GM12892 (cell line): Measurements from ENCODE around the gene ZSCAN5C. TPM values are rescaled to one million over a fixed set of nuclear protein-coding genes. Genes with fewer than 3 reads are reported as not detected.

ENCODE experiments used
- DNase-seq: peaks from one replicate; pipeline ENCODE4 v3.0.0; 2011; ENCODE audit not compliant: insufficient read length
- FAIRE-seq: peaks from 2 replicates; lab custom pipeline; 2011; peaks lifted over from hg19 to GRCh38; lab: Jason Lieb, UNC
- POLR2A ChIP-seq: IDR thresholded peaks from 2 replicates; pipeline ENCODE4 v1.6.1; 2011; ENCODE audit warnings: low read depth, low read length, control low read depth
- POLR2AphosphoS5 ChIP-seq: IDR thresholded peaks from 2 replicates; pipeline ENCODE4 v1.6.1; 2011; ENCODE audit warnings: low read depth, low read length, control low read depth
- TAF1 ChIP-seq: IDR thresholded peaks from 2 replicates; pipeline ENCODE4 v1.6.1; 2011; ENCODE audit warnings: low read depth, mild to moderate bottlenecking, control low read depth, low read length, borderline replicate concordance
- polyA plus RNA-seq: library from polyadenylated mRNA; unstranded; fragments of >200 nt; gene quantifications from one replicate; pipeline ENCODE4 v1.2.1, GENCODE V29; 2012; ENCODE audit warnings: missing spikeins, inconsistent platforms; ENCODE audit not compliant: missing spikeins

The ZSCAN5C gene, protein sequence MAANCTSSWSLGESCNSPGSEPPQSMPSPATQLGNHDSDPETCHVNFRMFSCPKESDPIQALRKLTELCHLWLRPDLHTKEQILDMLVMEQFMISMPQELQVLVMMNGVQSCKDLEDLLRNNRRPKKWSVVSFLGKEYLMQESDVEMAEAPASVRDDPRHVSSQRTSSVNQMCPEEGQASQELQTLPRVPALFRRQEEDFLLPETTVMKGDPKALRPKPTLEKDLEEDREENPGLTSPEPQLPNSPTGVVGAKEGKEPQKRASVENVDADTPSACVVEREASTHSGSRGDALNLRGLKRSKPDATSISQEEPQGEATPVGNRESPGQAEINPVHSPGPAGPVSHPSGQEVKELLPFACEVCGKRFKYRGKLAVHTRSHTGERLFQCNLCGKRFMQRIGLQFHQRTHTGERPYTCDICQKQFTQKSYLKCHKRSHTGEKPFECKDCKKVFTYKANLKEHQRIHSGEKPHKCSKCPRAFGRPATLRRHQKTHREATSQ
- not detected for polyA plus RNA-seq

DNA sequence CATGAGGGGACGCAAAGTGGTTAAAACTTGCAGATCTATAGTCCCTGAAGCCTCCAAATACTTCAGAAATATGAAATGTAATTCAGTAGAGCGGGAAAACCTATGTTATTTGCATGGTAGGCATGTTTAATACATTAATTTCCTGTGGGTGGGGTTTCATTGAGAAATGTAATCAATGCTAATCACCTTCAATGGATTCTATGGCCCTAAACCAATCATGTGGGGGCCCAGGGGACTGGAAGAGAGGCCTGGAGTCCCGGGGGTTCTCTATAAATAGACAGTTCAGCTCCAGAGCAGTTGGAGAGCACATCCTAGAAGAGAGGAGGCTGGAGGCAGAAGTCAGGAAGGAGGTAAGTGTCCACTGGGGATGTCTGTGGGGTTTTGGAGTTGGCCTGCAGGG lies at the start of gene ZSCAN5C:
ZSCAN5C (plus strand) TSS at position 301 of the 400 bp plus-strand sequence. CDS start 3,641 bp downstream, outside the sequence.
- TF ChIP-seq TAF1 = no peak
- TF ChIP-seq POLR2A = no peak
- TF ChIP-seq POLR2AphosphoS5 = no peak
- DNase-seq = no peak
- FAIRE-seq = no peak

DNA sequence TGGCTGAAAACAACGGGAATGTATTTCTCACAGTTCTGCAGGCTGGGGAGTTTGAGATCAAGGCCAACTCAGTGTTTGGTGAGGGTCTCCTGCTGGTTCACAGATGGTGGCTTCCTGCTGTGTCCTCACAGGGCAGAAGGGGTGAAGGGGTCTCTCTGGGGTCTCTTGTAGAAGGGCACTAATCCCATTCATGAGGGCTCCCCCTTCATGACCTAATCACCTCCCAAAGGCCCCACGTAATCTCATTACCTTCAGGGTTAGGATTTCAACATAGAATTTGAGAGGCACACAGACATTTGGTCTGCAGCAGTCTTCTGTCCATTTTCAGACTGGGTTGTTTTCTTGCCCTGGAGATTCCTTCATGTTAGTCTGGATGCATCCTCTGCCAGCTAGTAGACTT lies 49.4 kb upstream of the ZSCAN5C start:
- no peak for TF ChIP-seq TAF1
- no peak for TF ChIP-seq POLR2AphosphoS5
- no peak for TF ChIP-seq POLR2A
- DNase-seq (no peak), FAIRE-seq (no peak)

DNA sequence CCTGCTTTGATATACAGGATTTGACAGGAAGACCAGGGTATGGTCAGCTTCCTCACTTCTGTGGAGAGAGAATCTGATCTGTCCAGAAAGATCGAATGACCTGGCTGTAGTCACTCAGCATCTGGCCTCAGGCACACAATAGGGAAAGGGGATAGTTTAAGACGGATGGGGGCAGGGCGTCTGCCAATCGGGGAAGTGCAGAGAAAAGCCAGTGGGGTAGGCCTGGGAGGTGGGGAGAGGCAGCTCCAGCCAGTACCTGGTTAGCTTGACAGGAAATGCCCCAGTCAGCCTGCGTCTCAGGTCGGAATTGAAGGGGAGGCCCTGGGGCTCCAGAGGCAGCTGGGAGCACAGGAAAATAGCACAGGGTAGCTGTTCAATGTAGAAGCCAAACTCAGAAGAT lies 48.6 kb upstream of the ZSCAN5C start:
- FAIRE-seq = no peak
- no peak for DNase-seq
- TF ChIP-seq TAF1 (no peak), POLR2AphosphoS5 (no peak), POLR2A (no peak)

DNA sequence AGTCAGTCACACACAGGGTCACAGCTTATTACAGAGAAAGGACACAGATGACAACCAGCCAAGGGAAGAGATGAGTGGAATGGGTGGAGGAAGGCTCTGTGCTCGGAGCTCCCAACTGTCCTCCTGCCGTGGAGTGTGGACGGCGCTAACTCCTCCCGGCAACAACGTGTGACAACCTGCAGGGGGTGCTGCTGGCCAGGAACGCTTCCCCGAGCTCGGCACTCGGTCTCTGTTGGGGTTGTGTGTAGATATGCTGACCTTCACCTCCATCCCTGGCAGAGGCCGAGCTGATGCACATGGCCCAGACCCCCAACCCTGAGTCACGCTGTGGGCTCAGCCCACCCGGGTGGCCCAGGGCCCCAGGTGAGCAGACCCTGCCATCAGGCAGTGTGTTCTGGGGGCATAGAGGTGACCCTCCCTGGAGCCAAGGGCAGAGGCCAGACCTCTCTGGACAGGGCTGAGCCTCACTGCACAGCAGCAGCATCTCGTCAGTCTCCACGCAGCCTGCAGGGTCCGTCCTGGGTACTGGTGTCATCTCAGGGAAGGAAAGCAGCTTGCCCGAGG lies 46.9 kb upstream of the ZSCAN5C start:
- DNase-seq (no peak), FAIRE-seq (no peak)
- TF ChIP-seq TAF1 = no peak
- TF ChIP-seq POLR2AphosphoS5 = no peak
- no peak for TF ChIP-seq POLR2A

DNA sequence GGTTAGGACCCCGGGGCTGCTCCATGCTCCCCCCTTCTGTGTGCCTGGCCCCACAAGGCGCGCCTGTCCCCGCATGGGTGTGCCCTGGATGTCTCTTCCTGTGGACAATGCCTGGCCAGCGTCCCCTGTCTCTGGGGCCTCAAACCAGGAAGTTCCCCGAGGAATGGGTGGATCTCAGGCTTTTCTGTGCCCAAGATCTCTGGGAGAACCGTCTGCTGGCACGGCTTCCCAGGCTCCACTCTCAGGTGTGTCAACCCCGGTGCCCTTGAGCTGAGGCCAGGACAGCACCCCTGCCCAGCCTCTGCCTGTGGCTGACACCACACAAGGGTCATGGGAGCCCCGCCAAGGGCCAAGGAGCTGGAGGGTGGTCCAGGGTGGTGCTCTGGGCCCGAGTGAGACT lies 45.3 kb upstream of the ZSCAN5C start:
- DNase-seq (no peak), FAIRE-seq (no peak)
- TF ChIP-seq TAF1 = no peak
- TF ChIP-seq POLR2A = no peak
- TF ChIP-seq POLR2AphosphoS5 = no peak

DNA sequence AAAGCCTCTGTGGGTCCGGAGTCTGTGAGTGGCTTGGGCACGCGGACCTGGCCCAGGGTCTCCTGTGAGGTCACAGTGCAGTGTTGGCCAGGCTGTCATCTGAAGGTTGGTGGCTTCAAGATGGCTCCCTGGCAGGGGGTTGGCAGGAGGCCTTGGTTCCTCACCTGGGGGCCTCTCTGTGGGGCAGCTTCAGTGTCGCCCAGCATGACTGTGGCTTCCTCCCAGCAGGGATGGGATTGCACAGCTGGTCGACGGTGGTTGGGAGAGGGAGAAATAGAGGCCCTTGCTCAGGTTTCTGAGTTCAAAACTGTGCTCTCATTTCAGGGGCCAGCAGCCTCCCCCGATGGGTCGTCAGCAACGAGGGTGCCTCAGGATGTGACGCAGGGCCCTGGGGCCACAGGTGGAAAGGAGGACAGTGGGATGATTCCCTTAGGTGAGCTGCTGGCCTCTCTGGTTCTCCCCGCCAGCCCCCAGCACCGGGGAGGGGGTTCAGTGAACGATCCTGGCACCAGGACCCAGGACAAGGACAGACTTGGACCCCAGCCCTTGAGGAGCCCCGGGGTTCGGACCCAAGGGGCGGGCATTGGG lies 43.8 kb upstream of the ZSCAN5C start:
- FAIRE-seq (no peak), DNase-seq (no peak)
- TF ChIP-seq TAF1 (no peak), POLR2AphosphoS5 (no peak), POLR2A (no peak)

DNA sequence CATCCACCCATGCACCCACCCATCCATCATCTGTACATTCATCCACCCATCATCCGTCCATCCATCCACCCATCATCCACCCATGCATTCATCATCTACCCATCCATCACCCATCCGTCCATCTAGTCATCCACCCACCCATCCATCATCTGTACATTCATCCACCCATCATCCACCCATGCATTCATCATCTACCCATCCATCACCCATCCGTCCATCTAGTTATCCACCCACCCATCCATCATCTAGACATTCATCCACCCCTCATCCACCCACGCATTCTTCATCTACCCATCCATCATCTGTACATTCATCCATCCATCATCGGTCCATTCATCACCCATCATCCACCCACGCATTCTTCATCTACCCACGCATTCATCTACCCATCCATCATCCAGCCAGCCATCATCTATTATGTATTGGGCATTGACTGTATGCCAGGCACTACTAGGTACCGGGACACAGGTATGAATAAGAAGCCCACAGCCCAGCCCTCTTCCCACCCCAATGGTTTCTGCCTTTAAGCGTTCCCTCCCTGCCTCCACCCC lies 43.0 kb upstream of the ZSCAN5C start:
- FAIRE-seq = no peak
- TF ChIP-seq POLR2A = no peak
- no peak for TF ChIP-seq TAF1
- TF ChIP-seq POLR2AphosphoS5 = no peak
- no peak for DNase-seq

DNA sequence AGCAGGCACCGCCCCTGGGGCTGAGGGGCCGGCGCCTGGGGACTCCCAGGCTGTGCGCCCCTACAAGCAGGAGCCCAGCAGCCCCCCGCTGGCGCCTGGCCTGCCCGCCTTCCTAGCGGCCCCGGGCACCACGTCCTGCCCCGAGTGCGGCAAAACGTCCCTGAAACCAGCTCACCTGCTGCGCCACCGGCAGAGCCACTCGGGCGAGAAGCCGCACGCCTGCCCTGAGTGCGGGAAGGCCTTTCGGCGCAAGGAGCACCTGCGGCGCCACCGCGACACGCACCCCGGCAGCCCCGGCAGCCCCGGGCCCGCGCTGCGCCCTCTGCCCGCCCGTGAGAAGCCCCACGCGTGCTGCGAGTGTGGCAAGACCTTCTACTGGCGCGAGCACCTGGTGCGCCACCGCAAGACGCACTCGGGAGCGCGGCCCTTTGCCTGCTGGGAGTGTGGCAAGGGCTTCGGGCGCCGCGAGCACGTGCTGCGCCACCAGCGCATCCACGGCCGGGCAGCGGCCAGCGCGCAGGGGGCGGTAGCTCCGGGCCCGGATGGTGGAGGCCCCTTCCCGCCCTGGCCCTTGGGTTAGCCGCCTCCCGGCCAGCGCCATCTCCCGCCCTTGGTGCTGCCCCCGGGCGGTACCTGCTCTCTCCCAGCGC lies 42.3 kb upstream of the ZSCAN5C start:
- DNase-seq (no peak), FAIRE-seq (no peak)
- TF ChIP-seq POLR2A (no peak), POLR2AphosphoS5 (no peak), TAF1 (no peak)

DNA sequence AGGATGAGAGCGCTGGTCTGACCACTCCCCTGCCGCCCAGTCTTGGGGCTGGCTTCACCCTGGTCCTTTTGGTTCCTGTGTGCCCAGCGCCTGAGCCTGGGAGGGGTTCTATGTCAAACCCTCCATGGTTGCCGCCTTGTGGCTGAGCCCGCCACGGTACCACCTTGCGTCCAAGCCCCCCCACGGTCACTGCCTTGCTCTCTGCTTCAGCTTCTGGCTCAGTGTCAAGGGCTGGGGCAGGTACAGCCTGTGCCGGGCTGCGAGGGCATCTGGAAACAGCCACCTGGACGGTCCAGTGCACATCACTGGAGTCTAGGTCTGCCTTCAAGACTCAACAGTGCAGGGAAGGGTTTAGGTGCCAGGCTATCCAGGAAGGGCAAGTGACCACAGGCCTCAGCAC lies 40.5 kb upstream of the ZSCAN5C start:
- TF ChIP-seq TAF1 = no peak
- no peak for TF ChIP-seq POLR2A
- TF ChIP-seq POLR2AphosphoS5 = no peak
- DNase-seq = no peak
- FAIRE-seq = no peak

DNA sequence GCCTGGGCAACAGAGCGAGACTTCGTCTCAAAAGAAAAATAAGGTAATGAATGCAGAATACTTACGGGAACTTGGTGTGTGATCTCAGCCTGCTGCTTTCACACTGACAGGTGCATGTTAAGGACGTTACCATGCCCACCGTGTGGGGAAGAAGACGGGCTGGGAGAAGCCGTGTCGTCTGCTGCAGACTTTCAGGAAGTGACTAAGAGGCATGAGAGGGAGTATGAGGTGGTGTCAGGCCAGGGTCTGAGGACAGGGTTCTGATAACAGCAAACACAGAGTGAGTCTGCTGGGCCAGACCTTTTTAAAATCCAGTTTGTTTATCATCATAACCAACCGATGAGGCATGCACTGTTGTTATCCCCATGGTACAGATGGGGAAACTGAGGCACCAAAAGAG lies 39.8 kb upstream of the ZSCAN5C start:
- FAIRE-seq (no peak), DNase-seq (no peak)
- TF ChIP-seq POLR2A (no peak), TAF1 (no peak), POLR2AphosphoS5 (no peak)

DNA sequence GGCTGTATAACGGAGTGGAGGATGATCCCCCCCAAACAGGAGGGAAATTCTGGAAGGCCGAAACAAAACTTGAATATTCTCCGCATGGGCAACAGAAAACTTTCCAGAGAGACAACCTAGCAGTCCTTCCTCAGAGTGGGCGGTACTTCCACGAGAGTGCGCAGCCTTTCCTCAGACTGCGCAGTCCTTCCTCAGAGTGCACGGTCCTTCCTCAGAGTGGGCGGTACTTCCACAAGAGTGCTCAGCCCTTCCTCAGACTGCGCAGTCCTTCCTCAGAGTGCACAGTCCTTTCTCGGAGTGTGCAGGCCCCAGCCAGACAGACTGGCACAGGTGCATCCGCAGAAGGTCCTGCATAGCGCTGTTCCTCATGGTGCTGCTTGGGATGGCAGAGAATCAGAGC lies 39.0 kb upstream of the ZSCAN5C start:
- TF ChIP-seq TAF1 (no peak), POLR2A (no peak), POLR2AphosphoS5 (no peak)
- FAIRE-seq (no peak), DNase-seq (no peak)
